IPS-11a (cell line): Measurements from ENCODE around the gene CBLN1.

Experiments used
- H3K4me3 ChIP-seq: one replicate; pipeline ENCODE4 v1.5.1; 2013; ENCODE audit warnings: low read depth, low read length, control low read depth

The CBLN1 gene

GRCh38 chr16:49281480-49281842 lies at the start of gene CBLN1:
TSS of gene CBLN1 (minus strand) at chr16:49281838. CDS start at chr16:49281465, 373 bp downstream.
- H3K4me3 ChIP-seq: peak within 1 kb of the TSS; percentile 56

- no peak overlapping the region for H3K4me3 ChIP-seq
These were observed 49.0 kb upstream of the CBLN1 start for GRCh38 chr16:49330562-49331201.

GRCh38 chr16:49328325-49328724 lies 46.7 kb upstream of the CBLN1 start:
- no peak overlapping the region for H3K4me3 ChIP-seq

- no peak overlapping the region for H3K4me3 ChIP-seq
These were observed 45.8 kb upstream of the CBLN1 start for GRCh38 chr16:49327466-49327865.

- no peak overlapping the region for H3K4me3 ChIP-seq
These were observed 43.1 kb upstream of the CBLN1 start for GRCh38 chr16:49324703-49325102.

GRCh38 chr16:49315602-49316001 lies 34.0 kb upstream of the CBLN1 start:
- no peak overlapping the region for H3K4me3 ChIP-seq

GRCh38 chr16:49312389-49312985 lies 30.8 kb upstream of the CBLN1 start:
- no peak overlapping the region for H3K4me3 ChIP-seq

GRCh38 chr16:49311823-49312222 lies 30.2 kb upstream of the CBLN1 start:
- no peak overlapping the region for H3K4me3 ChIP-seq

- no peak overlapping the region for H3K4me3 ChIP-seq
These were observed 25.5 kb upstream of the CBLN1 start for GRCh38 chr16:49307176-49307575.

- H3K4me3 ChIP-seq: no peak overlapping the region
These were observed 23.8 kb upstream of the CBLN1 start for GRCh38 chr16:49305406-49305805.

- no peak overlapping the region for H3K4me3 ChIP-seq
These were observed 10.8 kb upstream of the CBLN1 start for GRCh38 chr16:49292413-49292812.

- no peak overlapping the region for H3K4me3 ChIP-seq
These were observed 5.9 kb upstream of the CBLN1 start for GRCh38 chr16:49287572-49287971.

GRCh38 chr16:49284962-49285361 lies 3.3 kb upstream of the CBLN1 start:
- no peak overlapping the region for H3K4me3 ChIP-seq

- H3K4me3 ChIP-seq: peak overlapping the region; percentile 27
These were observed 1.9 kb upstream of the CBLN1 start for GRCh38 chr16:49283376-49284049.

GRCh38 chr16:49282690-49283375 lies 1.2 kb upstream of the CBLN1 start:
- peak overlapping the region; percentile 27 for H3K4me3 ChIP-seq

GRCh38 chr16:49281843-49282642 lies 405 bp upstream of the CBLN1 start:
- H3K4me3 ChIP-seq: peak overlapping the region; percentile 56

GRCh38 chr16:49280841-49281371 lies 732 bp downstream of the CBLN1 start:
- peak overlapping the region; percentile 21 for H3K4me3 ChIP-seq

GRCh38 chr16:49280105-49280741 lies 1.4 kb downstream of the CBLN1 start:
- H3K4me3 ChIP-seq: peak overlapping the region; percentile 21

- peak overlapping the region; percentile 21 for H3K4me3 ChIP-seq
These were observed 2.5 kb downstream of the CBLN1 start for GRCh38 chr16:49278944-49279725.

GRCh38 chr16:49278567-49278827 lies 3.1 kb downstream of the CBLN1 start:
- H3K4me3 ChIP-seq: no peak overlapping the region
